ENCODE measurements around the gene PARP4.
"Not testable (repeated sequence)": the region's sequence is repeated elsewhere in the genome, so short reads cannot be mapped to it uniquely, and the experiment has no call there.

Gene PARP4

DNA sequence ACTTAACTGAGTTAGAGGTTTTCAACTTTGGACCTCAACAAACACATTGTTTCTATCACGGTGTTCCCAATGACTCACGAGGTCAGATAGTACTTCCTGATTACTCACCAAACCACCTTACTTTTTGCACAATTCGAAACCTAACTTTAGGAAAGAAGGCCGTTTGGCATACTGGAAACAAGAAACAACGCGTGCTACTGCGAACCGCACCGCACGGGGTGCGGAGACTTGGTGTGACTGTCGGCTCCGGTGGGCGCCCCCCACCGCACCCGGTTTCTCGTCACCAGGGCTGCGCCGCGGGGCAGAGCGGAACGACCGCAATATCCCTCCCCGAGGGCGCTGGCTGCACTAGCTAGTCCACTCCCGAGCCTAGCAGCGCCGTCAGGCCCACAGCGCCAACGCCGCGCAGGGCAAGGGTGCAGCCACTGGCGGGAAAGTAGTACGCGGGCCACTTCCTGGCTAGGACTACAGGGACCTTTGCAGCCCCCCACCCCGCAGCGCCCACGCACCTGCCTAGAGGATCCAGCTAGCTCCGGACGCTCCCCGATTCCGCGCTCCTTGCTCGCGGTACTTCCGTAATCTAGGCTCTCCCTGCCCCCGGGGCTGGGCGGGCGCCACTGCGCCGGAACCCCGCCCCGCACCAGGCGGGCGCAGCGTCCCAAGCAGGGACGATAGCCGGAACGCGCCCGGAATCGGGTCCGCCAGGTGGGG, at the start of gene PARP4:
Gene PARP4 (minus strand): TSS at position 582 of the 711 bp plus-strand sequence. CDS start 9,002 bp downstream, outside the sequence.
- DNase-seq = peak; percentile 93

DNA sequence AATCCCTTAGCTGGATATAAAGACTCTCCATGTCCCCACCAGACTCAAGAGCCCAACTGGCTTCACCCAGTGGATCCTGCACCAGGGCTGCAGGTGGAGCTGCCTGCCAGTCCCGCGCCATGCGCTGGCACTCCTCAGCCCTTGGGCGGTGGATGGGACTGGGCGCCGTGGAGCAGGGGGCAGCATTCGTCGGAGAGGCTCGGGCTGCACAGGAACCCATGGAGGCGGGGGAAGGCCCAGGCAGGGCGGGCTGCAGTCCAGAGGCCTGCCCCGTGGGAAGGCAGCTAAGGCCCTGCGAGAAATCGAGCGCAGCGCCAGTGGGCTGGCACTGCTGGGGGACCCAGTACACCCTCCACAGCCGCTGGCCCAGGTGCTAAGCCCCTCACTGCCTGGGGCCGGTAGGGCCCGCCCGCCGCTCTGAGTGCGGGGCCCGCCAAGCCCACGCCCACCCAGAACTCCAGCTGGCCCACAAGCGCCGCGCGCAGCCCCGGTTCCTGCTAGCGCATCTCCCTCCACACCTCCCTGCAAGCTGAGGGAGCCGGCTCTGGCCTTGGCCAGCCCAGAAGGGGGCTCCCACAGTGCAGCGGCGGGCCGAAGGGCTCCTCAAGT, 48.1 kb upstream of the PARP4 start:
- DNase-seq = not testable (repeated sequence)

- DNase-seq = not testable (repeated sequence)
Observed at GRCh38 chr13:24559431-24560218, 47.0 kb upstream of the PARP4 start.

- DNase-seq = no peak
Observed at GRCh38 chr13:24557081-24557480, 44.5 kb upstream of the PARP4 start.

GRCh38 chr13:24553892-24554291, 41.3 kb upstream of the PARP4 start:
- not testable (repeated sequence) for DNase-seq

DNA sequence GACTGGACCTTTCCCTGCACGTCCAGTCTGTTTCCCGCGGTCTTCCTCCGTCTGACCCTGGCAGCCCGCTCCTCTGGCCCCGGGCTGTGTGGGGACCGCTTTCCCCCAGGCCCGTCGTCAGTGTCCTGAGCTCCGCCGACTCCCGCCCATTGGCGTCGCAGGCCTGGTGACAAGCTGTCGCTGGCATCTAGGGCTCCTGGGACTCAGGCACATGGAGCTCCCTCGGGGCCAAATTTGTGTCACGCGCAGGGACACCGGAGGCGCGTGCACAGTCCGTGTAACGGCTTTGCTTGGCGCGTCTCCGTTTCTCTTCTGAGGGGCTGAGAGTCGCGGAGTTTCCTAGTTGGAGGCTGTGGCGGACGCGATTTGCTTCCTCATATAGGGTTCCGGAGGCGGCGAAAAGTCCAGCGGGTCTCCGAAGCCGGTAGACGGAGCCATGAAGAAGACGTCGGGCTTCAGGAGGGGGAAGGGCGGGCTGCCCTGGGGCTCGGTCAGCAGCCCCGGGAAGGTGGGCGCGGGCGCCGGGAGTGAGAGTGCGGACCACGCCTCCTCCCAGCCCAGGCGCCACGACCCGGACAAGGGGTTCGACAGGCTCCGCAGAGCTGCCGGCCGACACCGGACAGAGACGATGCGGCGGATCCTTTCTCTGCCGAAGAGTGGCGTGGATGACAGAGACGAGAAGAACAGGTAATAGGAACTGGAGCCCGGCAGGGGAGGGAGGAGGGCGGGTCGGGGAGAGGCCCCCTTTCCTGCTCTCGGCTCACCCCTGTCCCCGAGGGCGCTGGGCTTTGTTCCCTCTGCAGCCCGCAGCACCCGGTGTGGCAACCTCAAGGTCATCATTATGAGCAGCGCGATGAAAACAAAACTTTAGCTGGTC, 29.1 kb upstream of the PARP4 start:
- DNase-seq = peak; percentile 42

GRCh38 chr13:24541127-24541475, 28.5 kb upstream of the PARP4 start:
- no peak for DNase-seq

GRCh38 chr13:24540236-24541126, 27.9 kb upstream of the PARP4 start:
- no peak for DNase-seq

DNA sequence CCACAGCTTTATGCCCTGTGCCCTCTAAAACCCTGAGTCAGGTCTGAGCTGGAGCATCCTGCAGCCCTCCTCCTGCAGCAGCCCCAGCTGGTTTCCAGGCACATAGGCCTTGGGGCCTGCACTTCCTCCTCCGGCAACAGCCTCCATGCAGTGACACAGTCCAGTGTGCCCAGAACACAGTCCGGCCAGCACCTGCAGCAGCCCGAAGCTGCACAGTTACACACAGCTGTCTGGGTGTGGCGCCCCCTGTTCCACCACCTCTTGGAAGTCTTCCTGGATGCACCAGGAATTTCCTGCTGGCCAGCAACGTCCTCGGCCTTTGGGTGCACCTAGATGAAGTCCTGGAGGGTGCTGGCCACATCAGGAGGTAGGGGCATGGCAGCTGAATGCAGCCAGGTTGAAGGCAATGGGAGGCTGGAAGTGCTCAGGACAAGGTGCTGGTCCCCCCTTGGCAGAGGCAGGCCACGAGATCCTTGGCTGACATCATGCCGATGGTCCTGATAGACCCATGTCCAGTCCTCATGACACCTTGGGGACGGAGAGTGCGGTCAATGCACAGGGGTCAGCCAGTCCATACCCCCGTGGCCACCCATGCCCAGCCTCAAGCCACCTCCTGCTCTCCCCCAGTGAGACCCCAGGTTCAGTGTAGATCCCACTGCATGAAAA, 27.1 kb upstream of the PARP4 start:
- DNase-seq = no peak

GRCh38 chr13:24529478-24529877, 16.9 kb upstream of the PARP4 start:
- DNase-seq = no peak

DNA sequence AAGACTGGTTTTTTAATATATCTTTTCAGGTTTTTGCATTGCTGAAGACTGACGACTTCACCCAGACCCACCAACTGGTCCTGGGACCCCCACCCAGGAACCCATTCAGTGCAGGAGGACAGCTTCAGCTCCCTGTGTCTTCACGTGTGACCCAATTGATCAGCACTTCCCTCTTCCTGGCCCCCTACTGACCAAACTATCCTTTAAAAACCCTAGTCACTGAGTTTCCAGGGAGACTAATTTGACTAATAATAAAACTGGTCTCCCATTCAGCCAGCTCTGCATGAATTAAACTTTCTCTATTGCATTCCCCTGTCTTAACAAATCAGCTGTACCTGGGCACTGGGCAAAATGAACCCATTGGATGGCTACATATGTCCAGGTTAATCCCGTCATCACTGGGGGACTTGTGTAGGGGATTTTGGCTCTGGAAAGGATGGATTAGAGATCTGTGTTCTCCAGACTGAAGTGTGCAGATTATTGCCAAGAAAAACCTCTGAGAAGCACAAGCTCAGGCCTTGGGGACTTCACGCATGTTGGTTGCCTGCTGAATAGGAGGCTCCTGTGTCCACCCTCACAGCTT, 16.3 kb upstream of the PARP4 start:
- DNase-seq = no peak

GRCh38 chr13:24527266-24527775, 14.7 kb upstream of the PARP4 start:
- DNase-seq = no peak

GRCh38 chr13:24520733-24521132, 8.2 kb upstream of the PARP4 start:
- DNase-seq = no peak

- DNase-seq = no peak
Observed at GRCh38 chr13:24516919-24517318, 4.3 kb upstream of the PARP4 start.

- DNase-seq = no peak
Observed at GRCh38 chr13:24512908-24513213, 283 bp upstream of the PARP4 start.

GRCh38 chr13:24511816-24512196, 772 bp downstream of the PARP4 start:
- DNase-seq = no peak

DNA sequence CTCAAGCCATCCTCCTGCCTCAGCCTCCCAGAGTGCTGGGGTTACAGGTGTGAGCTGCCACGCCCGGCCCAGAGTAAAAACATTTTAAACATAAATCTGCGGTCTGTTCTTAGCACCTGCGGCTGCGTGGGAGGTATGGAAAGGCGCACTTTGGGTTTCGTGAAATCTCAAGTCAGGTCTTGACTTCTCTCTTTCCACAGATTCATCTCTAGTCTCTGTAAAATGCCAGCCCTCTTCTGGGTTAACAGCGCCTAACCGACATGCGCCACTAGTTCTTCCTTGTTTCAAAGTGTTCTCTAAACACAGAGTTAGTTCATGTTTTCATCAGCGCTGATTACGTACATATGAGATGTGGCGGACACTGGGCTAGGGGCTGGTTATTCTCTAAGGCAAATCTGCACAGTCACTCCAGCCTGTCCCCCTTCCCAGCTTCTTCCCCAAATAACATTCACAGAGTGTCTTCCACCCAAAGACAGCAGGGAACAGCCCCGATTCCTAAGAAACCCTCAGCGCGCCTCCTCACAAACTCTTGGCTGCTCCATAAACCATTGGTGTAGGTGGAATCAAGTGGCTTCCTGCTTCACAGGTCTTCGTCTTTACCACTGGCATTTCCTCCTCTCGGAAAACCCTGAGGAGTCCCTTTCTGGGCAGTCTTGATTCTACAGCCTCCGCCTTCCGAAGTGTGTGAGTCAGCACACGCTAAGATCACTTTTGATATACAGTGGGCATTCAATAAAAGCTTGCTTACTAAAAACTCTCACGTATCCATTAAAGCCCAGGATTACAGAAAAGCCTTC, 1.4 kb downstream of the PARP4 start:
- DNase-seq = peak; percentile 86

DNA sequence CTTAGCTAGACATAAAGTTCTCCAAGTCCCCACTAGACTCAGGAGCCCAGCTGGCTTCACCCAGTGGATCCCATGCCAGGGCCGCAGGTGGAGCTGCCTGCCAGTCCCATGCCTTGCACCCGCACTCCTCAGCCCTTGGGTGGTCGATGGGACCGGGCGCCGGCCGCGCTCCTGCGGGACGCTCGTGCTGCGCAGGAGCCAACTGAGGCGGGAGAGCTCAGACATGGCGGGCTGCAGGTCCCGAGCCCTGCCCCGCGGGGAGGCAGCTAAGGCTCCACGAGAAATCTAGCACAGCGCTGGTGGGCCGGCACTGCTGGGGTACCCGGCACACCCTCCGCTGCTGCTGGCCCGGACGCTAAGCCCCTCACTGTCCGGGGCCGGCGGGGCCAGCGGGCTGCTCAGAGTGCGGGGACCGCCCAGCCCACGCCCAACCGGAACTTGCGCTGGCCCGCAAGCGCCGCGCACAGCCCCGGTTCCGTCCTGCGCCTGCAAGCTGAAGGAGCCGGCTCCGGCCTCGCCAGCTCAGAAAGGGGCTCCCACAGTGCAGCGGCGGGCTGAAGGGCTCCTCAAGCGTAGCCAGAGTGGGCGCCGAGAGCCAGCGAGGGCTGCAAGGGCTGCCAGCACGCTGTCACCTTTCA, 5.8 kb downstream of the PARP4 start:
- DNase-seq = no peak

DNA sequence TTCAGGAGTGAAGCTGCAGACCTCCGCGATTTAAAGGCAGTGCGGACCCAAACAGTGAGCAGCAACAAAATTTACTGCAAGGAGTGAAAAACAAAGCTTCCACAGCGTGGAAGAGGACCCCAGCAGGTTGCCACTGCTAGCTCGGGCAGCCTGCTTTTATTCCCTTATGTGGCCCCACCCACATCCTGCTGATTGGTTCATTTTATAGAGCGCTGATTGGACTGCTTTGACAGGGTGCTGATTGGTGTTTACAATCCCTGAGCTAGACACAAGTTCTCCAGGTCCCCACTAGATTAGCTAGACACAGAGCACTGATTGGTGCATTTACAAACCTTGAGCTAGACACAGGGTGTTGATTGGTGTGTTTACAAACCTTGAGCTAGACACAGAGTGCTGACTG, 6.3 kb downstream of the PARP4 start:
- DNase-seq = not testable (repeated sequence)

- no peak for DNase-seq
Observed at GRCh38 chr13:24505756-24506155, 6.8 kb downstream of the PARP4 start.
